HCT116 (cell line): Measurements from ENCODE around the gene SNX9. TPM values are rescaled to one million over a fixed set of nuclear protein-coding genes. Genes with fewer than 3 reads are reported as not detected.

ENCODE experiments used
- ATAC-seq: fragments of 200-7000 bp; cut with Tn5 transposase; 2 replicates; pipeline ENCODE4 v1.9.1; 2020; ENCODE audit warnings: mild to moderate bottlenecking, moderate library complexity
- BruUV-seq: library from RNA; stranded (reverse); fragments of 400-500 nt; replicated peaks from 2 replicates; lab custom pipeline; 2021; lab: Mats Ljungman, UMichigan
- CTCF ChIA-PET: fragments of 300-600 bp; sonication (Branson Sonifier 250); formaldehyde crosslinking; loops from one replicate; lab custom pipeline; 2021; ENCODE audit warnings: antibody characterized with exemption; lab: Charles Lee
- POLR2A ChIA-PET: fragments of 300-600, 350-600 bp; sonication (Branson Sonifier 250); formaldehyde crosslinking; loops from one replicate; lab custom pipeline; 2021; ENCODE audit warnings: antibody characterized with exemption; lab: Charles Lee
- RAD21 ChIA-PET, 2 experiments: fragments of 300-600 bp; sonication (Branson Sonifier 250); formaldehyde crosslinking; loops; one replicate each; lab custom pipeline; 2023; ENCODE audit warnings: low total read pairs in 2 of 2; ENCODE audit not compliant: uncharacterized antibody in 2 of 2, unreplicated experiment in 2 of 2, low non-redundant PET in 1 of 2; lab: Charles Lee
- DNase-seq: peaks from one replicate; pipeline ENCODE4 v3.0.0-alpha.2; 2010; ENCODE audit warnings: low read depth, low spot score
- H2AFZ ChIP-seq: fragments of 200-600 bp; shearing (Covaris generic), sonication (generic); 2 replicates; pipeline ENCODE4 v1.6.1; 2017; ENCODE audit warnings: low read depth, mixed run types, mixed read lengths, antibody characterized with exemption, low read length; ENCODE audit not compliant: poor library complexity, severe bottlenecking
- H3K27ac ChIP-seq: 2 replicates; pipeline ENCODE4 v1.5.1; 2012; ENCODE audit warnings: low read depth, low read length
- H3K27me3 ChIP-seq: fragments of 200-600 bp; sonication (generic); 2 replicates; pipeline ENCODE4 v1.6.1; 2016; ENCODE audit warnings: mixed run types, low read length, mixed read lengths; ENCODE audit not compliant: insufficient read depth
- H3K36me3 ChIP-seq, 2 experiments: fragments of 200-500 bp in 1 of 2; fragments of 200-600 bp in 1 of 2; sonication (Bioruptor generic) in 1 of 2; sonication (generic) in 1 of 2; 2 replicates each; pipeline versions ENCODE4 v1.5.1 to v1.6.1; 2014 to 2016; ENCODE audit warnings: low read length in 2 of 2, inconsistent platforms in 1 of 2, mixed read lengths in 1 of 2, mixed run types in 1 of 2; ENCODE audit not compliant: insufficient read depth in 2 of 2, control insufficient read depth in 1 of 2
- H3K4me1 ChIP-seq, 2 experiments: fragments of 200-600 bp in 1 of 2; sonication (generic) in 1 of 2; 2 replicates each; pipeline versions ENCODE4 v1.5.1 to v1.6.1; 2012 to 2017; ENCODE audit warnings: low read length in 2 of 2, inconsistent platforms in 1 of 2, mild to moderate bottlenecking in 1 of 2, mixed read lengths in 1 of 2, mixed run types in 1 of 2, moderate library complexity in 1 of 2; ENCODE audit not compliant: insufficient read depth in 2 of 2, control insufficient read depth in 1 of 2
- H3K4me2 ChIP-seq: fragments of 200-600 bp; sonication (generic); 2 replicates; pipeline ENCODE4 v1.6.1; 2017; ENCODE audit warnings: mixed run types, low read length, mixed read lengths
- H3K4me3 ChIP-seq, 2 experiments: fragments of 200-600 bp in 1 of 2; sonication (generic) in 1 of 2; replicated peaks in 1 of 2; 2 replicates each; pipeline ENCODE4 v1.5.1; 2011 to 2016; ENCODE audit warnings: low read length in 2 of 2, control low read depth in 1 of 2, low read depth in 1 of 2, mild to moderate bottlenecking in 1 of 2, mixed read lengths in 1 of 2, mixed run types in 1 of 2
- H3K79me2 ChIP-seq: fragments of 200-600 bp; sonication (generic); 2 replicates; pipeline ENCODE4 v1.6.1; 2017; ENCODE audit warnings: mild to moderate bottlenecking, mixed run types, low read length, moderate library complexity, mixed read lengths; ENCODE audit not compliant: insufficient read depth
- H3K9ac ChIP-seq: fragments of 200-600 bp; sonication (generic); 2 replicates; pipeline ENCODE4 v1.6.1; 2016; ENCODE audit warnings: low read length, mixed read lengths
- H3K9me2 ChIP-seq: fragments of 200-600 bp; sonication (generic), shearing (Covaris generic); 2 replicates; pipeline ENCODE4 v1.6.1; 2017; ENCODE audit warnings: mixed run types, mild to moderate bottlenecking, moderate library complexity; ENCODE audit not compliant: insufficient read depth
- H3K9me3 ChIP-seq, 2 experiments: fragments of 200-500 bp in 1 of 2; fragments of 200-600 bp in 1 of 2; sonication (Bioruptor generic) in 1 of 2; sonication (generic) in 1 of 2; 2 replicates each; pipeline ENCODE4 v1.6.1; 2014 to 2017; ENCODE audit warnings: low read length in 2 of 2, mixed read lengths in 2 of 2, inconsistent platforms in 1 of 2, low read depth in 1 of 2, mild to moderate bottlenecking in 1 of 2, mixed run types in 1 of 2, moderate library complexity in 1 of 2; ENCODE audit not compliant: control insufficient read depth in 1 of 2, insufficient read depth in 1 of 2
- H4K20me1 ChIP-seq: fragments of 200-600 bp; sonication (generic), shearing (Covaris generic); 2 replicates; pipeline ENCODE4 v1.6.1; 2017; ENCODE audit warnings: mixed run types, mild to moderate bottlenecking, moderate library complexity; ENCODE audit not compliant: insufficient read depth
- EGR1 ChIP-seq: IDR thresholded peaks from 2 replicates; pipeline ENCODE4 v1.6.1; 2012; ENCODE audit warnings: low read depth
- ELF1 ChIP-seq: IDR thresholded peaks from 2 replicates; pipeline ENCODE4 v1.6.1; 2012; ENCODE audit warnings: low read depth, borderline replicate concordance
- POLR2A ChIP-seq: IDR thresholded peaks from 2 replicates; pipeline ENCODE4 v1.7.0; 2011; ENCODE audit warnings: borderline replicate concordance; ENCODE audit not compliant: insufficient read depth, insufficient read length; ENCODE audit errors: extremely low read depth
- SP1 ChIP-seq: IDR thresholded peaks from 2 replicates; pipeline ENCODE4 v1.6.1; 2012; ENCODE audit warnings: low read depth
- SRF ChIP-seq: IDR thresholded peaks from 2 replicates; pipeline ENCODE4 v1.6.1; 2012; ENCODE audit warnings: low read depth
- intact Hi-C: fragments of 100-400 bp; cut with micrococcal nuclease; formaldehyde crosslinking; loops from 2 replicates; pipeline ENCODE4 v1.10.0; 2022
- total RNA-seq: library from RNA; stranded (reverse); gene quantifications from one replicate; pipeline ENCODE4 v1.2.1, GENCODE V29; 2021; ENCODE audit not compliant: unreplicated experiment
- TF ChIP-seq, protein P1 (sequence below): IDR thresholded peaks from 2 replicates; pipeline ENCODE4 v1.6.1; 2012

The SNX9 gene
- total RNA-seq, 1 experiment from 2014 or later, result 42.5 TPM

DNA sequence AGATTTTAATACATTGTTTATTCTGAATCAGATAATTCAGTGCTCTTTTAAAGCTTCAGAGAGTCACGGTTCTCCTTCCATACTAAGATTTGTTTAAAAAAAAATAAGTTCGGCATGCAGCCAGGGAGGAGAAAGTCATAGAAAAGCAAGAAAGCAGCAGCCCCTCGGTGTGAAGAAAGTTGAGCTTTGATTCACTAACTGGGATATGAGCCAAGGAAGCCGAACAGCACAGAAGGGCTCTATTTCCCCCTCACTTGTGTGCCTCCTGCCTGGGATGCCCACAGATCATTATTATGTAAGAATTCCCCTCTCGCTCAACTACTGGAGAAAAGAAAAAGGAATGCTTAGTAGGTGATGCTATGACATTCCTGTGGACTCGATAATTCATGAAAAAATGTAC lies 89.3 kb downstream of the SNX9 start:
- Histone ChIP-seq H3K4me2 (no peak overlapping the region), H3K79me2 (no peaks in the 10 kb centered on the region), H4K20me1 (no peaks in the 10 kb centered on the region), H3K27ac (no peak overlapping the region), H3K36me3 (peaks cover 2 to 14% of the 10 kb centered on the region in 2 experiments; a peak in 3 of 4 replicates), H3K27me3 (no peaks in the 10 kb centered on the region), H3K4me3 (no peak overlapping the region), H3K4me1 (no peaks in the 10 kb centered on the region), H3K9ac (no peak overlapping the region), H3K9me2 (no peaks in the 10 kb centered on the region), H3K9me3 (no peaks in the 10 kb centered on the region), H2AFZ (no peak overlapping the region)
- no peak for DNase-seq
- RAD21 ChIA-PET, result no interaction called here
- TF ChIP-seq SP1 (no peak), SRF (no peak)
- TF ChIP-seq, protein P1, sequence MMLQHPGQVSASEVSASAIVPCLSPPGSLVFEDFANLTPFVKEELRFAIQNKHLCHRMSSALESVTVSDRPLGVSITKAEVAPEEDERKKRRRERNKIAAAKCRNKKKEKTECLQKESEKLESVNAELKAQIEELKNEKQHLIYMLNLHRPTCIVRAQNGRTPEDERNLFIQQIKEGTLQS, result no peak
- POLR2A ChIA-PET, result no interaction called here
- intact Hi-C loops, result no loop called here
- CTCF ChIA-PET, result no interaction called here
- BruUV-seq, result no TSS peak
- no peak for ATAC-seq

DNA sequence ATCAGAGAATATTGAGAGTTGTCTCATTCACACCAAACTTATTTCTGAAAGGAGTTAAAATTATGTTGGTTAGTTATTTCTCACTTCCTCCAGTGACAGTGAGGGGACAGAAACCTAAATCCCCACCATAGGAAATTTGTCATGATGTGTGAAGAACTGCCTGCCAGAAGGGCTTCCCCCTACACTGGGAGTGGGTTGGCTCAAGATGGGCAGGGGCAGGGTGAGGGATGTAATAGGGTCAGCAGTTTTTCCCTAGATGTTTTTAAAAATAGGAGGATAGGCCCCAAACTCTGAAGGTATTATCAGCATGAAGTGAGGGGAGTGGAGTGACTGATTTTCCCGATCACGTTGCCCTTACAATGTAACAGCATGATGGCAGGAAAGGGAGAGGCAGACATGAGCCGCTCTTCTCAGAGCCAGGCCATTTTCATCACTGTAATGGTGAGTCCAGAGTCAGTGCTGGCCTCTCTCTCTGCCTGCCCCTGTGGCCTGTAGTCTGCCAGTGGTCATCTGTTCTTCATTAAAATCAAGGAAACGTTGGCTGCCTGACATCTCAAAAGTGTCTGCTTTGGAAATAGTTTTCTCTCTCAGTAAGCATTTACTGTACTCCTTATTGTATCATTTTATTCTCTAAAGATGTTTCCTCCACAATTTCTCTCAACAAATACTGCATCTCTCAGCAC lies 98.8 kb downstream of the SNX9 start:
- BruUV-seq, result no TSS peak
- no peaks in the 10 kb centered on the region for H4K20me1 ChIP-seq
- intact Hi-C loops, result no loop called here
- H3K4me3 ChIP-seq, result no peak overlapping the region
- ChIA-PET CTCF (no interaction called here), RAD21 (no interaction called here), POLR2A (no interaction called here)
- ATAC-seq (no peak), DNase-seq (no peak)
- H3K36me3 ChIP-seq, result peaks cover 6 to 22% of the 10 kb centered on the region in 2 experiments; a peak in 2 of 4 replicates
- no peak for TF ChIP-seq EGR1
- TF ChIP-seq ELF1, result no peak
- TF ChIP-seq POLR2A, result no peak
- H3K27ac ChIP-seq, result no peak overlapping the region
- no peaks in the 10 kb centered on the region for H3K27me3 ChIP-seq
- H2AFZ ChIP-seq, result no peak overlapping the region
- H3K4me2 ChIP-seq, result no peak overlapping the region
- no peaks in the 10 kb centered on the region for H3K79me2 ChIP-seq
- H3K9me3 ChIP-seq, result peaks cover 0 to 6% of the 10 kb centered on the region in 2 experiments; a peak in 1 of 4 replicates
- no peaks in the 10 kb centered on the region for H3K9me2 ChIP-seq
- no peak overlapping the region for H3K9ac ChIP-seq
- H3K4me1 ChIP-seq, result no peaks in the 10 kb centered on the region
